Left cardiac atrium (tissue), 4 donors: ENCODE data around the gene C3orf18. TPM values are rescaled to one million over a fixed set of nuclear protein-coding genes. Genes with fewer than 3 reads are reported as not detected.
A peak's percentile ranks its signal among the peaks of the same experiment; 100 is the strongest.

Experiments
- ATAC-seq, 2 donors: fragments of 200-7000 bp; cut with Tn5 transposase; one replicate each; pipeline ENCODE4 v1.9.1; 2020; ENCODE audit warnings: mild to moderate bottlenecking in 2 of 2, moderate library complexity in 2 of 2
- DNase-seq: peaks from one replicate; pipeline ENCODE4 v3.0.0-alpha.2; 2020
- intact Hi-C, 2 donors: fragments of 100-400 bp; cut with DNase I; formaldehyde crosslinking; loops; one replicate each; pipeline versions ENCODE4 v1.14.1 to v1.15.1; 2022 to 2023
- total RNA-seq, 2 donors: library from RNA; stranded (reverse); fragmentation: NEBNext Ultra II Directional; extraction: Animal tissue kit (Norgen Biotek cat#: 25700); gene quantifications; one replicate each; pipeline ENCODE4 v1.2.1, GENCODE V29; 2021
- donor health status: DM: no; HTN: yes; CAD: no.
- donor health status: DM: no; HTN: yes; CAD: no; lungs with severe emphysema.
- donor health status: DM: yes; HTN: yes; CAD: no.
- donor health status: Dilated cardiomyopathy.

C3orf18 gene
- total RNA-seq, 2 donors from 2014 or later: 29.7 to 32.3 TPM

GRCh38 chr3:50534681-50535330 is 32.7 kb downstream of the C3orf18 start:
- ATAC-seq (no peak), DNase-seq (no peak)
- intact Hi-C loops: no loop called here

DNA sequence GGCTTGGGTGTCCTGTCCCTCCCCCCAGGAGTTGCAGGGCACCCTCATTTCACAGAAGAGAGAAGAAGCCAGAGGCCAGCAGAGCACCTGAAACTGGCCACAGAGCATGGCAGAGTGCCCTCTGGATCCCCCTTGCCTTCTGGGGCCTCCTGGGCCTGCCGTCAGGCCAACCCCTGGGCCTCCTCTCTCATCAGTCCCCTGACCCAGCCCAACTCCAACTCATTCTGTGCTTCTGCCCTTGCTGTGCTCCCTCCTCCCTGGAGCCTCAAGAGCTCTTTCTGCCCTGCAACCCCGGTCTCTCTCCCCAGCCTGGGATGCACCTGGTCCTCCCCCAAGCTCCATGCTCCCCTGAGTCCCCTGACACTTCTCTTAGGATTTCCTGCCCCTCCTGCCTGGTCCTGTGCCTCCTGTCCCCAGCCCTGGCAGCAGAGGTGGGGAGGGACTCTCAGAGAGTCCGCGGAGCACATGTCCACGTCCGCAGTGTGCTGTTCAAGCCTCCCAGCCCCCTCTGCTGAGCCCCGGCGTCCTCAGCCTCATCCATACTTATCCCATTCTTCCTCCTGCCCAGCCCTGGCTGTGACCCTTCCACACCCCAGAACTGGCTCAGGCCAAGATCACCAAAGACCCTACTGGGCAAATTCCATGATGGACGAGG is 33.6 kb downstream of the C3orf18 start:
- intact Hi-C loops: no loop called here
- no peak for ATAC-seq
- no peak for DNase-seq

DNA sequence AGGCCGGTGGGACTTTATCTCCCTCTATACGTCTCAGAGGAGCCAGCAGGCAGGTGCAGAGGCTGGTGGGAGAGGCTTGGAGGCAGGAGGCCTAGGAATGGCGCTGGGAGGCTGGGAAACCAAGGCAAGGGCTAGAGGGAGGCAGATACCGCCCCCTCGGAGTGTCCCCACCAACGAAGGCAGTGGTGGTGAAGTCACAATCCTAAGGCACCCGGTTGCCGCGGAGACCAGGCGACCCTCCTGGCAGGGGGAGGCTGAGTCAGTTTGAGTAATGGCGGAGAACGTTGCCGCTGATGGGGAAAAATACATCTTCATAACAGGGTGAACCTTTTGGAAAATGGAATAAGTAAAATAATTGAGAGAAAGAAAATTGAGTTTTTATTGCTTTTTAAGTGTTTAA is 34.2 kb downstream of the C3orf18 start:
- ATAC-seq (no peak), DNase-seq (no peak)
- intact Hi-C loops: no loop called here

DNA sequence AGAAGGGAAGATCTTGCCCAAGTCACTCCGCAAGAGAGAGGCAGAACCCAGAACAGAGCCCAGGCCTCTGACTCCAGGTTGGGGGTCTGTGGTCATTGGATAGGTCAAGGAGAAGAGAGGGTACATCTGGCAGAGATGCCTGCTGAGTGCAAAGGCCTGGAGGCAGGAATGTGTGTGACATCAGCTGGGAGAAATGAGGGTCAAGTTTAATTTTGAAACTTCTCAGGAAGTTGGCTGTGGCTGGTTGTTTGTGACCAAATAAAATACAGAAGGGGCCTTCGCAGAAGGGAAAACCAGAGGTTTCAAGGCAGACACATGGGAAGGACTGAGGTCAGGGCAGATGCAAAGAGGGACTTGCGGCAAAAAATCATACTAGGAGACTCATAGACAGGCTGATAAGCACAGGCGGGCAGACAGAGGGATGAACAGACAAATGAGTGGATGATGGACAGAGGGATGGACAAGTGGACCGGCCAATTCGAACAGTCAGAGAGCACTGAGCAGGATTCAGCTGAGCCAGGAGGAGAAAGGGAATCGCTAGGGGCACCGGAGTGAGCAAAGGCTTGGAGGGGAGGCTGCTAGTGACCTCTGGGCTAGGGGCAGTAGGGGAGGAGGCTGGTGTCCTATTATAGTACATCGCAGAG is 35.4 kb downstream of the C3orf18 start:
- intact Hi-C loops: no loop called here
- no peak for ATAC-seq
- DNase-seq: no peak

- DNase-seq: no peak
- intact Hi-C loops: no loop called here
- ATAC-seq: no peak
Observed at GRCh38 chr3:50531201-50531600, 36.3 kb downstream of the C3orf18 start.

DNA sequence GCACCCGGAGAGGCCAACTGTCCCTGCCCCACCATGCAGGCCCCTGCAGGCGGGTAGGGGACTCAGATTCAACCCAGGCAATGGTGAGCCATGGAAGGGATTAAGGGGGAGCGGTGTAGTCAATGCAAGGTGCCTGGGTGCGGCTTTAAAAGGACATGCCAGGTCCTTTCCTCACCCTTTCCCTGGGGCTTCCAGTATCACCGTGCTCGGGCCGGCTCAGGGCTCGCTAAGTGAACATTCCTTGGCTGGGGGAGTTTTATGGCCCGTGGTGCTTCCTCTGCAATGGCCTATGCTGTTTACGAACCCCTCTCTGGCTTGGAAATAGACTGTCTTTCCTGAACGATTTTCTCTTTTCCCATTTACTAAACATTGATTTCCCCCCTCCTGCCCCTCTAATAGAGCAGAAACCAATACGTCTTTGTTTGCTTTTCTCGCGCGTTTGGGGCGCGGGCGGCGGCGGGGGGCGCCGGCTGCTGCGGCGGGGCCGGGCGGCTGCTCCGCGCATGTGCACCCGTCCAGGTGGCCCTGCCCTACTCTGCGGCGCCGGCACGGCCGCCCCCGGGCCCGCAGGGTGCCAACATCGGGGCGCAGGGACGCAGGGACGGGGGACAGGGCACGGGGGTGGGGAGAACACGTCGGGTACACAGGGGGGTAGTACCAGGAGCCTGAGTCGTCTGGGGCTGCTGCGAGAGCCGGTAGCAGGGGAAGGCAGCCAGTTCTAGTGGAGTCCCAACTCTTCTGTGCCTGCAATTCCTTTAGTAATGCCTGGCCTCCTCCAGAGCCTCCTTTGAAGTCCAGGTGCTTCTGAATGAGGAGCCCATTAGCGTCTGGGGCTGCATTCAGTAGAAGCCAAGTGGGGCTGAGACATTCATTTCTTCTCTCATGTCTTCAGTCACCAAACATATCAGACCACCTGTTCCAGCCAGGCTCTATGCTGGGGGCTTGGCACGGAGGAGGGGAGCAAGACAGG is 37.3 kb downstream of the C3orf18 start:
- ATAC-seq: peak in 1 of 2 donors; percentile 21
- intact Hi-C loops: no loop called here
- DNase-seq: no peak

DNA sequence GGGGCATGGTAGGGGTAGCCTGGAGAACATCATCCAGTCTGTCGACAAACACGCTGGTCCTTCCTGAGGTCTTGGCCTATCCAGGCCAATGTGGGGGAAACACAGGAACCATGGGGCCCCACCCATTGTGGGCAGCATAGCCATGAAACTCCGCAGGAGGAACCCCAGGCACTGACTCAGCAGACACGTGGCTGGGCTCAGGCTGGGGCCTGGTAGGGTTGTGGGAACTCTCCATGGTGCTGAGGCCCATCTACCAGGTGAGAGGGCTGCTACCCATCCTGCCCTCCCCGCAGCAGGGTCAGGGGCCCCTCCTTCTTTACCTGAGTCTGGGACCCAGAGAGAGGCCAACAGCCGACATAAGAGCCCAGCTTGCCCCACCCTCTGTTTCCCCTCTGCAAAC is 41.6 kb downstream of the C3orf18 start:
- intact Hi-C loops: no loop called here

DNA sequence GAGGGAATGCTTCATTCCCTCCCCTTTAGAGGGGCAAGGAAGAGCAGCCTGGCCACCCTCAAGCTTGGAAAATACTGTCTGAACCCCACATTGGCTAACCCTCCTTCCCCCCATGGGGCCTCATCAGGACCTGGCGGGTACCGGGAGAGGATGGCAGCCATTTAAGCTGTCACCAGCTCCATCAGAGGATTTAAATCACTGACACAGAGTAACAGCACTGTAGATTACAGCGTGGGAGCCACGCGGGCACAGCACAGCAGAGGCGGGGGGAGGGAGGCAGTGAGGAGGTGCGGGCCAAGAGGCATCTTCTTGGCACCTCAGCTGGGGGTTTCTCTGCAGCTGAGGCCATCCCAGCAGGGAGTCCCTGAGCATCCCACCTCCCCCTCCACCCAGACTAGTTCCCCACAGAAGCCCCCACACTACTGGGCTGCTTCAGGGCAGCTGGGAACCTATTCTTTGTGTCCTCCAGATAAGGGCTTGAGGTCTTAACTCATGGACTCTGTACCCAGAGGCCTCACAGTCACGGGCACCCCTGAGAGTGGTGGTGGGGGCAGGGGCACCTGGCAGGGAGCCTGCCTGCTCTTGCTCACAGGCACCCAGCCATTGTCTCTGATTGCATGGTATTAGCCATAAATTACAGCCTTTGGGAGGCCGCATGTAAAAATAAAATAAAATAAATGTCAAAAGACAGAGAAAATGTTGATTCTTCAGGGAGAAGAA is 42.2 kb downstream of the C3orf18 start:
- intact Hi-C loops: no loop called here
- no peak for ATAC-seq
- DNase-seq: no peak

More for the DNA sequence above, 41.6 kb downstream of the C3orf18 start:
- ATAC-seq: peak; percentile 50 to 66
- DNase-seq: peak; percentile 53

DNA sequence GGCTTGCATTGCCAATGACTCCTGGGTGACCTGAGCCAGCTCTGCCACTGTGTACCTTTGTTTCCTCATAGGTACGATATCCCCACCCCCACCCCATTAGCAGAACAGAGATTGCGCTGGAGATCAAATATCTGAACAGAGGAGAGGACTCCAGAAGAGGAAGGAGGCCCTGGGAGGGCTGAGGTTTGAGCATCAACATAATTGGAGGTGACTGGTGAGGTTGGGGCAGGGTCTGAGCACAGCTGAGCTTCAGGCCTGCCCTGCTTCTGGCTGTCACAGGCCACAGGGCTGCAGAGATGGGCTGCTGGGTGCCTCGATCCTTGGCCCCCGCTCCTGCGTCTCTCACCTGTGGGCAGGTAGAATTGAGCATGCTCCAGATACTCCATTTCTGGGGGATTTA is 42.8 kb downstream of the C3orf18 start:
- intact Hi-C loops: no loop called here
- DNase-seq (no peak), ATAC-seq (no peak)

DNA sequence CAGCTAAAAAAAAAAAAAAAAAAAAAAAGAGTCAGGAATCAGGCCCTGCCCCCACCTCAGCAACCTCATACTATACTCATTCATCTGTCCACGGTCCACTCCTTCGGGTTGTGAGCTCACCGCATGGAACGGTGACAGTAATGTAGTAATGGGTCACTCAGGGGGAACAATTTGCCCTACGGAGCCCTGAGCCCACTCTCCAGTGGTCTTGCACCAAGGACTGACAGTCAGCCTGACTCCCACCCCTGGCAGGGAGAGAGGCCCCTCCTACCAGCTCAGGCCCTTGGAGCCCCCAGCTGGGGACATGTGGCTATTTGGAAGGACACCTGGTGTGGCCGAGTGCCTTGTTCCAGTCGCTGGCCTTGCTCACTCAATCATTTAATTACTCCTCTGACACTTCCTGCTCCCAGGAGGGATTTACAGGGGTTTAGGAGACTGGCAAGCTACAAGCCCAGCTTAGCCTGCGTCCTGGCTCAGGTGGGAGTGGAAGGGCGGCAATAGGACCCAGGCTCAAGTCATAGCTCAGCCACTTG is 44.2 kb downstream of the C3orf18 start:
- ATAC-seq (no peak), DNase-seq (no peak)
- intact Hi-C loops: no loop called here

DNA sequence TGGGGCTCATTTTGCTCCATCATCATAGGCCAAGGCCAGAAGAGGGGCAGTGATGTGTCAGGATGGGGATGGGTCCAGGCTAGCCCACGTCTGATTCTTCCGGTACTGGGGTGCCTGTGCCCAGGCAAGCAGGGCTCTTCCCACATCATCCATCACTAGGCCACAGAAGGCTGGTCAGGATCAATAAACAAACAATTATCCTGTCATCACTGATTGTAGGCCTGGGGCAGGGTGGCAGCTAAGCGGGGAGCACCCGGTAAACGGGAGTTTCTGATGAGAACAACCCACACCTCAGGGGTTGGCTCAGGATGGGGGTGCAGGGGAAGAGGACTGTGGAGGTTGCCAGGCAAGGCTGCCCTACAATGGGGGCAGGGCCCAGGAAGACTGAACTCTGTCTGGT is 46.0 kb downstream of the C3orf18 start:
- DNase-seq (no peak), ATAC-seq (no peak)
- intact Hi-C loops: no loop called here

DNA sequence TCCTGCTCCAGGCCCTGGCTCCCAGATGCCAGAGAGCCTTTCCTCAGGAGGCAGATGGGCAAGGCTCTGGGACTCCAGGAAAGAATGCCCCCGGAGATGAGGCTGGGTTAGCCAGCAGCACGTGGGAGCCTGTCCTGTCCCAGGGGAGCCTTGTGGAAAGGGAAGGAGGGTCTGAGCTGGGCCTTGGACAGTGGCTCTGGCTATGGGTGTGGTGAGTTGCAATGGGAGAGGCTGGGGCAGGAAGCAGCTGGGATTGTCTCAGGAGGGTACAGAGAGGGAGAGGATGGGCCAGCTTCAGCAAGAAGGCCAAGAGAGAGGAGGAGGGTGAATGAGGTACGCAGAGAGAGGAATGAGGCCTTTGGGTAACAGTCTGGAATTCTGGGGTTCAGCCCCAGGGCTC is 46.7 kb downstream of the C3orf18 start:
- ATAC-seq (no peak), DNase-seq (no peak)
- intact Hi-C loops: no loop called here

GRCh38 chr3:50519471-50520089 is 48.0 kb downstream of the C3orf18 start:
- peak; percentile 54 for DNase-seq
- intact Hi-C loops: no loop called here
- peak in 1 of 2 donors; percentile 53 for ATAC-seq

- no peak for ATAC-seq
- intact Hi-C loops: no loop called here
Observed at GRCh38 chr3:50518436-50518835, 49.1 kb downstream of the C3orf18 start.

DNA sequence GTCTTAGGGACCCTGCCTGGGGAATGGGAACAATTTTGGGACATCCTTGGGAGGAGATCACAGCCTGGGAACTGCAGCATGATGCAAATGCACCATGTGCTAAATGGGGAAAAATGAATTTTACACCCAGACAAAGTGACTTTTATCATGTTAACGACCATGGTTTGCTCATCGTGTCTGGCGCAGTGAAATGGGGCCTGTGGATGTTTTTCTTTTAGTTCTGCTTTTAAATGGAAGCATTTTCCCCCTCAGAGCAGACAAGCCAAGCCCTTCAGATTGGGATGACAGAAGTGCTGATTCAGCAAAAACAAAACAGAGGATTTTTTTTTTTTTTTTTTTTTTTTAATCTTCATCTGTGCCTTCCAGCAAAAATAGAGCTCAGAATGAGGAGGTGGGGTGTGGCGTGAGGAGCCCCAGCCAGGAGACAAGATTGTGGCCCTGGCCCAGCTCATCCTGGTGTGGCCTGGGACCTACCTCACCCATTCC is 49.8 kb downstream of the C3orf18 start:
- intact Hi-C loops: no loop called here
- no peak for ATAC-seq
- DNase-seq: no peak

More at GRCh38 chr3:50518436-50518835, 49.1 kb downstream of the C3orf18 start:
- DNase-seq: no peak

- ATAC-seq: peak; percentile 4 to 16
- intact Hi-C loops: no loop called here
- DNase-seq: no peak
Observed at GRCh38 chr3:50516440-50516871, 51.1 kb downstream of the C3orf18 start.

DNA sequence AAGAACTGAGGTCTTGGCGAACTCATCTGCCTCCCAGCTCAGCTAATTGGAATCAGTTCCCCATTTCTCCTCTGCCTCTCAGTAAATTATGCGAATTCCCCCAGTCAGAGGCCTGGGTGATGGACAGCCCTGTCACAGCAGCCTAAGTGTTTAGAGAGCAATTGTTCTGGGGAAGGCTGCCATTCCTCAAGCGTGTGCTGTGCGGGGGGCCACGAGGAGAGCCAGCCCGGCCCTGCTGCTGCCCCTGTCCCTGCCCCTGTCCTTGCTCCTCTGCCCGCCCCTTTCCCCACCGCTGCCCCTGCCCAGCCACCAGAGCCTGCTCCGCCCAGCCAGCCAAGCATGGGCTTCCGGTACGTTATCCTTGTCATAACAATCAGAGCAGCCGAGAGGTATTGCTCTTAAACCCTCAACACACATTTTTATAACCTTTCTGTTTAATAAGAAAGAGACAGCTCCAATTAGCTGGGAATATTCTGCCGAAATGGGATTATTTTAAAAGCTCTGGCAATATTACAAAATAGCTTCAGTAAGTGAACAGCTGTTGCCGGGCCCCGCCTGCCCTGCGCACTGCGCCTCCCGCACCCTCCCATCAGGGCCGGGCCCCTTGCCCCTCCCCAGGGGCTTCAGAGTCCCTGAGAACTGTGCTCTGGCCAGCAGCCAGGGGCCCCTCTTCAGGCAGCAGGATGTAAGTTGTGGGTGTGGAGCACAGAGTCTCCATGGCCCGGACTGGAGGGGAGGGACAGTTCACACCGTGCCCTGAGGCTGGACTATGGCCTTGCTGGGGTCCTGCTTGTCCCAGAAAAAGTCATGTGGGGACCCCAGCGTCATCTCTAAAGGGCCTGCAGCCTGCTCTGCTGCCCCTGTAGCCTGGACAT is 51.7 kb downstream of the C3orf18 start:
- peak; percentile 65 for DNase-seq
- ATAC-seq: peak; percentile 77 to 80

More for the DNA sequence above, 51.7 kb downstream of the C3orf18 start:
- intact Hi-C loops: no loop called here
